GM04504 (cell line): ENCODE data around the gene VSIG4.

Source experiments
- DNase-seq: peaks from one replicate; pipeline ENCODE4 v3.0.0-alpha.2; 2012; ENCODE audit warnings: low read depth

Gene VSIG4

GRCh38 chrX:66008328-66008970, 31.4 kb downstream of the VSIG4 start:
- DNase-seq = no peak

- DNase-seq = no peak
These were observed 32.0 kb downstream of the VSIG4 start for GRCh38 chrX:66007851-66008250.

GRCh38 chrX:66005830-66006449, 33.9 kb downstream of the VSIG4 start:
- DNase-seq = no peak

GRCh38 chrX:66004928-66005829, 34.7 kb downstream of the VSIG4 start:
- DNase-seq = no peak

- DNase-seq = no peak
These were observed 36.8 kb downstream of the VSIG4 start for GRCh38 chrX:66002824-66003680.

GRCh38 chrX:66001596-66001995, 38.3 kb downstream of the VSIG4 start:
- DNase-seq = no peak

- no peak for DNase-seq
These were observed 39.1 kb downstream of the VSIG4 start for GRCh38 chrX:66000628-66001272.

GRCh38 chrX:66000178-66000577, 39.7 kb downstream of the VSIG4 start:
- no peak for DNase-seq

- DNase-seq = no peak
These were observed 40.2 kb downstream of the VSIG4 start for GRCh38 chrX:65999563-66000148.

GRCh38 chrX:65999029-65999562, 40.8 kb downstream of the VSIG4 start:
- no peak for DNase-seq

- no peak for DNase-seq
These were observed 41.7 kb downstream of the VSIG4 start for GRCh38 chrX:65997978-65998717.

GRCh38 chrX:65994519-65995506, 45.1 kb downstream of the VSIG4 start:
- no peak for DNase-seq

- no peak for DNase-seq
These were observed 45.9 kb downstream of the VSIG4 start for GRCh38 chrX:65993915-65994460.

- no peak for DNase-seq
These were observed 46.5 kb downstream of the VSIG4 start for GRCh38 chrX:65993332-65993731.

GRCh38 chrX:65990702-65991101, 49.2 kb downstream of the VSIG4 start:
- no peak for DNase-seq

GRCh38 chrX:65987811-65988210, 52.1 kb downstream of the VSIG4 start:
- no peak for DNase-seq

GRCh38 chrX:65985922-65986588, 53.8 kb downstream of the VSIG4 start:
- DNase-seq = peak; percentile 19

GRCh38 chrX:65985211-65985610, 54.7 kb downstream of the VSIG4 start:
- DNase-seq = no peak
